HepG2 (cell line): Measurements from ENCODE around the gene NVL. TPM values are rescaled to one million over a fixed set of nuclear protein-coding genes. Genes with fewer than 3 reads are reported as not detected.

Experiments
- HNF4G ChIP-seq, 2 experiments: sonication (generic) in 1 of 2; formaldehyde crosslinking in 1 of 2; IDR thresholded peaks; 2 replicates each; pipeline versions ENCODE4 v1.4.0 to v1.6.1; 2011 to 2020; ENCODE audit warnings: borderline replicate concordance in 2 of 2, low read depth in 2 of 2, mild to moderate bottlenecking in 2 of 2, low read length in 1 of 2, missing genetic modification reagents in 1 of 2, moderate library complexity in 1 of 2
- KMT2A ChIP-seq: sonication (generic); formaldehyde crosslinking; IDR thresholded peaks from 2 replicates; pipeline ENCODE4 v1.4.0; 2020; ENCODE audit warnings: missing genetic modification reagents
- NCOA2 ChIP-seq: sonication (generic); formaldehyde crosslinking; IDR thresholded peaks from 2 replicates; pipeline ENCODE4 v1.8.0; 2022; ENCODE audit warnings: inconsistent platforms
- ZKSCAN8 ChIP-seq: IDR thresholded peaks from 2 replicates; pipeline ENCODE4 v1.6.1; 2016; ENCODE audit warnings: borderline replicate concordance, missing genetic modification reagents, missing compliant biosample characterization
- ZNF24 ChIP-seq: fragments of 450-650 bp; IDR thresholded peaks from 2 replicates; pipeline ENCODE4 v1.6.1; 2017; ENCODE audit warnings: antibody characterized with exemption, mild to moderate bottlenecking
- polyA plus RNA-seq, 8 experiments: library from polyadenylated mRNA; depleted of rRNA in 3 of 8; stranded (reverse) in 7 of 8; unstranded in 1 of 8; fragments of >200 nt; fragmentation: Illumina TruSeq in 4 of 8; extraction: Trizol in 4 of 8; gene quantifications; 2 replicates each; pipeline versions ENCODE4 v1.2.1 to v1.2.3, GENCODE V29; 2011 to 2016; ENCODE audit warnings: low read depth in 4 of 8, missing spikeins in 1 of 8, mixed read lengths in 1 of 8; ENCODE audit not compliant: insufficient read depth in 1 of 8
- total RNA-seq, 5 experiments: library from RNA; depleted of rRNA; stranded (reverse); fragments of >200 nt; fragmentation: Illumina TruSeq; extraction: Trizol; gene quantifications; 2 replicates each; pipeline ENCODE4 v1.2.3, GENCODE V29; 2016; ENCODE audit warnings: low read depth in 1 of 5
- TF ChIP-seq, protein P1 (sequence below): sonication (generic); formaldehyde crosslinking; IDR thresholded peaks from 2 replicates; pipeline ENCODE4 v1.5.1; 2020; ENCODE audit warnings: mild to moderate bottlenecking, missing genetic modification reagents, moderate library complexity
- TF ChIP-seq, protein P2 (sequence below): IDR thresholded peaks from 2 replicates; pipeline ENCODE4 v1.6.1; 2016; ENCODE audit warnings: low read depth, control low read depth
- TF ChIP-seq, protein P3 (sequence below): sonication (generic); formaldehyde crosslinking; IDR thresholded peaks from 2 replicates; pipeline ENCODE4 v1.4.0; 2020; ENCODE audit warnings: missing genetic modification reagents, mild to moderate bottlenecking, borderline replicate concordance
- TF ChIP-seq, protein P4 (sequence below): sonication (generic); formaldehyde crosslinking; IDR thresholded peaks from 2 replicates; pipeline ENCODE4 v1.5.1; 2020; ENCODE audit warnings: mild to moderate bottlenecking, missing genetic modification reagents, borderline replicate concordance

The NVL gene
- total and polyA plus RNA-seq, 2 of the 13 experiments (the other 11 are each of a cell fraction or from before 2014, with no cell fraction given) = 8.3 to 21.0 TPM

DNA sequence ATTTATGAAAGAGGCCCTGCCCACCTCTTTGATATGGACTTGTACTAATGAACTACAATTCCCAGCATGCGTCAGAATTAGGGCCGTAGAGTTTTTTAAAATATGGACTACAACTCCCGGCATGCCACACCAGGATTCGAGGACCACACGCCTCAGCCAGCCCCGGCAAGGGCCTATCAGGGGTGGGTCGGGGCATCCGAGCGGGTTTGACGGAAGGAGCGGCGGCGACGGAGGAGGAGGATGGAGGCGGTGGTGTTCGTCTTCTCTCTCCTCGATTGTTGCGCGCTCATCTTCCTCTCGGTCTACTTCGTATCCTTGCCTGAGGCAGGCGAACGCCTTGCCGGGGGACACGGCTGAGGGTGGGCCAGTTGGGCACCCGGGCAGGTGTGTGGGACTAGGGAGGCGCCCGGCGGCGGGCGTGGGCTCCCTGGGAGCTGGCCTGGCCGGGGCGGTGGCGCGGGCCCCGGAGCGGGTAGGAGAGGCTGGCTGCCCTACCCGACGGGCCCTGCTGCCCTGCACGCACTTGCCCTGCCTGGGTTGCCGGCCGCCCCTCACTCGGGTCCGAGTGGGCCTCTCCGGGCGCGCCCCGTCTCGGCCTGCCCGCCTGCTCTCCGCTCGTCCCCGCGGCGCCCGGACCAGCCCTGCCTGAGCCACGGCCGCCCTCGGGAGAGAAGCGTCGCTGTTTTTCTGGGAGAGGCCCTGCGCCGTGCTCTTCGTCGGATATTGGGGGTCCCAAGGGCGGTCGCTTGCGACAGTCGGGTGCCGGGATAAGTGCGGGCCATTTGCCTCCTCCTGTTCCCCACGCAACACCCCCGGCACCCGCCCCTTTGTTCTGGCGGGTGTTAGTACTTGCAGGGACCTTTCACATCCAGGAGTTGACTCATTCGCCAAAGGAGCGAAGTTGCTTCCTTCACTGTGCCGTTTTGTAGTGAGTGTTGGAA is 27.0 kb upstream of the NVL start, which contains the start of gene CNIH4 (continued):
- TF ChIP-seq, protein P1, sequence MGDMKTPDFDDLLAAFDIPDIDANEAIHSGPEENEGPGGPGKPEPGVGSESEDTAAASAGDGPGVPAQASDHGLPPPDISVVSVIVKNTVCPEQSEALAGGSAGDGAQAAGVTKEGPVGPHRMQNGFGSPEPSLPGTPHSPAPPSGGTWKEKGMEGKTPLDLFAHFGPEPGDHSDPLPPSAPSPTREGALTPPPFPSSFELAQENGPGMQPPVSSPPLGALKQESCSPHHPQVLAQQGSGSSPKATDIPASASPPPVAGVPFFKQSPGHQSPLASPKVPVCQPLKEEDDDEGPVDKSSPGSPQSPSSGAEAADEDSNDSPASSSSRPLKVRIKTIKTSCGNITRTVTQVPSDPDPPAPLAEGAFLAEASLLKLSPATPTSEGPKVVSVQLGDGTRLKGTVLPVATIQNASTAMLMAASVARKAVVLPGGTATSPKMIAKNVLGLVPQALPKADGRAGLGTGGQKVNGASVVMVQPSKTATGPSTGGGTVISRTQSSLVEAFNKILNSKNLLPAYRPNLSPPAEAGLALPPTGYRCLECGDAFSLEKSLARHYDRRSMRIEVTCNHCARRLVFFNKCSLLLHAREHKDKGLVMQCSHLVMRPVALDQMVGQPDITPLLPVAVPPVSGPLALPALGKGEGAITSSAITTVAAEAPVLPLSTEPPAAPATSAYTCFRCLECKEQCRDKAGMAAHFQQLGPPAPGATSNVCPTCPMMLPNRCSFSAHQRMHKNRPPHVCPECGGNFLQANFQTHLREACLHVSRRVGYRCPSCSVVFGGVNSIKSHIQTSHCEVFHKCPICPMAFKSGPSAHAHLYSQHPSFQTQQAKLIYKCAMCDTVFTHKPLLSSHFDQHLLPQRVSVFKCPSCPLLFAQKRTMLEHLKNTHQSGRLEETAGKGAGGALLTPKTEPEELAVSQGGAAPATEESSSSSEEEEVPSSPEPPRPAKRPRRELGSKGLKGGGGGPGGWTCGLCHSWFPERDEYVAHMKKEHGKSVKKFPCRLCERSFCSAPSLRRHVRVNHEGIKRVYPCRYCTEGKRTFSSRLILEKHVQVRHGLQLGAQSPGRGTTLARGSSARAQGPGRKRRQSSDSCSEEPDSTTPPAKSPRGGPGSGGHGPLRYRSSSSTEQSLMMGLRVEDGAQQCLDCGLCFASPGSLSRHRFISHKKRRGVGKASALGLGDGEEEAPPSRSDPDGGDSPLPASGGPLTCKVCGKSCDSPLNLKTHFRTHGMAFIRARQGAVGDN (CRISPR knock-in tag) = peak; percentile 79
- TF ChIP-seq ZKSCAN8 (CRISPR knock-in tag) = no peak
- TF ChIP-seq NCOA2 (CRISPR knock-in tag) = 0 out of 2 replicates have a peak, but pooled peaks have one; percentile 3
- TF ChIP-seq, protein P2, sequence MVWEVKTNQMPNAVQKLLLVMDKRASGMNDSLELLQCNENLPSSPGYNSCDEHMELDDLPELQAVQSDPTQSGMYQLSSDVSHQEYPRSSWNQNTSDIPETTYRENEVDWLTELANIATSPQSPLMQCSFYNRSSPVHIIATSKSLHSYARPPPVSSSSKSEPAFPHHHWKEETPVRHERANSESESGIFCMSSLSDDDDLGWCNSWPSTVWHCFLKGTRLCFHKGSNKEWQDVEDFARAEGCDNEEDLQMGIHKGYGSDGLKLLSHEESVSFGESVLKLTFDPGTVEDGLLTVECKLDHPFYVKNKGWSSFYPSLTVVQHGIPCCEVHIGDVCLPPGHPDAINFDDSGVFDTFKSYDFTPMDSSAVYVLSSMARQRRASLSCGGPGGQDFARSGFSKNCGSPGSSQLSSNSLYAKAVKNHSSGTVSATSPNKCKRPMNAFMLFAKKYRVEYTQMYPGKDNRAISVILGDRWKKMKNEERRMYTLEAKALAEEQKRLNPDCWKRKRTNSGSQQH (CRISPR knock-in tag) = peak; percentile 28; the same call in 1 of the 2 replicates
- TF ChIP-seq, protein P3, sequence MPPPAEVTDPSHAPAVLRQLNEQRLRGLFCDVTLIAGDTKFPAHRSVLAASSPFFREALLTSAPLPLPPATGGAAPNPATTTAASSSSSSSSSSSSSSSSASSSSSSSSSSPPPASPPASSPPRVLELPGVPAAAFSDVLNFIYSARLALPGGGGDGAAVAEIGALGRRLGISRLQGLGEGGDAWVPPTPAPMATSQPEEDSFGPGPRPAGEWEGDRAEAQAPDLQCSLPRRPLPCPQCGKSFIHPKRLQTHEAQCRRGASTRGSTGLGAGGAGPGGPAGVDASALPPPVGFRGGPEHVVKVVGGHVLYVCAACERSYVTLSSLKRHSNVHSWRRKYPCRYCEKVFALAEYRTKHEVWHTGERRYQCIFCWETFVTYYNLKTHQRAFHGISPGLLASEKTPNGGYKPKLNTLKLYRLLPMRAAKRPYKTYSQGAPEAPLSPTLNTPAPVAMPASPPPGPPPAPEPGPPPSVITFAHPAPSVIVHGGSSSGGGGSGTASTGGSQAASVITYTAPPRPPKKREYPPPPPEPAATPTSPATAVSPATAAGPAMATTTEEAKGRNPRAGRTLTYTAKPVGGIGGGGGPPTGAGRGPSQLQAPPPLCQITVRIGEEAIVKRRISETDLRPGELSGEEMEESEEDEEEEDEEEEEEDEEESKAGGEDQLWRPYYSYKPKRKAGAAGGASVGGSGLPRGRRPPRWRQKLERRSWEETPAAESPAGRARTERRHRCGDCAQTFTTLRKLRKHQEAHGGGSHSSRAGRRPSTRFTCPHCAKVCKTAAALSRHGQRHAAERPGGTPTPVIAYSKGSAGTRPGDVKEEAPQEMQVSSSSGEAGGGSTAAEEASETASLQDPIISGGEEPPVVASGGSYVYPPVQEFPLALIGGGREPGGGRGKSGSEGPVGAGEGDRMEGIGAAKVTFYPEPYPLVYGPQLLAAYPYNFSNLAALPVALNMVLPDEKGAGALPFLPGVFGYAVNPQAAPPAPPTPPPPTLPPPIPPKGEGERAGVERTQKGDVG (CRISPR knock-in tag) = no peak
- TF ChIP-seq KMT2A (CRISPR knock-in tag) = peak; percentile 70; the same call in 1 of the 2 replicates
- no peak for TF ChIP-seq ZNF24
- TF ChIP-seq HNF4G (IDR thresholded peaks at IDR 0.05; ENCODE audit: borderline replicate concordance, low read depth, low read length) = no peak
- TF ChIP-seq HNF4G (CRISPR knock-in tag; IDR thresholded peaks at IDR 0.05; ENCODE audit: borderline replicate concordance, low read depth) = no peak
- TF ChIP-seq, protein P4, sequence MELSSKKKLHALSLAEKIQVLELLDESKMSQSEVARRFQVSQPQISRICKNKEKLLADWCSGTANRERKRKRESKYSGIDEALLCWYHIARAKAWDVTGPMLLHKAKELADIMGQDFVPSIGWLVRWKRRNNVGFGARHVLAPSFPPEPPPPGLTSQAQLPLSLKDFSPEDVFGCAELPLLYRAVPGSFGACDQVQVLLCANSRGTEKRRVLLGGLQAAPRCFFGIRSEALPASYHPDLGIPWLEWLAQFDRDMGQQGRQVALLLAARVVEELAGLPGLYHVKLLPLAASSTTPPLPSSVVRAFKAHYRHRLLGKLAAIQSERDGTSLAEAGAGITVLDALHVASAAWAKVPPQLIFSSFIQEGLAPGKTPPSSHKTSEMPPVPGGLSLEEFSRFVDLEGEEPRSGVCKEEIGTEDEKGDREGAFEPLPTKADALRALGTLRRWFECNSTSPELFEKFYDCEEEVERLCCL (CRISPR knock-in tag) = no peak
